ENCODE results near the gene TTC3. TPM values are rescaled to one million over a fixed set of nuclear protein-coding genes. Genes with fewer than 3 reads are reported as not detected.
A peak's percentile ranks its signal among the peaks of the same experiment; 100 is the strongest.

Gene TTC3
- total and polyA plus RNA-seq, 4 experiments from 2014 or later: 36.4 to 171 (median 136) TPM

DNA sequence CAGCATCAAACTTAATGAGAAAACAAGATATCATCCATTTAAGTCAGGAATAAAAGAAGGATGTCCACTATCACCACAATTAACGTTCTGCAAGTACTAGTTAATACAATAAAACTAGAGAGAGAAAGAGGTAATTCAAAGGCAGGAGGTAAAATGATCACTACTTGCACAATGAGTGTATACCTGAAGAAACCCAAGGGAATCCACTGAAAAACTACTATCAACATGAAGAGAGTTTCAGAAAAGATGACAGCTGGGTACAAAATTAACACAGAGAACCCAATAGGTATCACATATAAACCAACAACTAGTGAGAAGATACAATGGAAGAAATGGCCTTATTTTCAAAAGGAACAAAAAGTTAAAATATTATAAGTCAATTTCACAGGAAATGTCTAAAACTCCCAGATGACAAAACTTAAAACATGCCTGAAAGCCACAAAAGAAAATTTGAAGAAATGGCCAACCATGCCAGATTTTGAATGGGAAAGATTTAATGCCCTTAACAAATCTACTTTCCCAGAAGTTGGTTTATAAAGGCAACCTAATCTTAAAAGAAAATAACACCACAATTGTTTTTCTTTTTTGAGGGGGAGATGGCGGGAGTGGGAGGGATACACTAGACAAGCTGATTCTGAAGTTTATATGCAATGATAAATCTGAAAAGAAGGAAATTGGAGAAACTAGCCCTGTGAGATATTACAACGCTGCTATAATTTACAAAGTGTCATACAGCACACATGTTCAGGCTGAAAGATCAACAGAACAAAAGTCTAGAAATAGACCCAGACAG is 176.3 kb downstream of the TTC3 start:
- no peak overlapping the region for H3K27ac ChIP-seq (ENCODE audit: low read depth, low read length)
- ChIA-PET CTCF (ENCODE audit: partially characterized antibody) (no interaction called here), POLR2A (ENCODE audit: partially characterized antibody) (interaction anchor here (0.9 to 1.0 kb wide), 2 partner anchors 10 to 18 kb away, joined by 3 to 4 read pairs; partner anchors contain the start of gene VPS26C)
- intact Hi-C loops (cut with micrococcal nuclease): no loop called here
- Mint-ChIP-seq H3K36me3 (peaks cover 2 to 3% of the 10 kb centered on the region in 2 donors), H3K4me3 (peak overlapping the region in 1 of 8 donors; percentile 46), H3K27ac (peak overlapping the region in 2 of 7 donors; percentile 49 to 56), H3K27me3 (no peaks in the 10 kb centered on the region), H3K9me3 (no peaks in the 10 kb centered on the region), H3K4me1 (peaks cover 63 to 75% (median 69%) of the 10 kb centered on the region in 4 donors)
- H3K4me3 ChIP-seq (ENCODE audit: low read length in 2 of 2): no peak overlapping the region
- no peaks in the 10 kb centered on the region for H3K27me3 ChIP-seq (ENCODE audit: insufficient read depth, low read length)
- no peak for DNase-seq
- no peaks in the 10 kb centered on the region for H3K9me3 ChIP-seq (ENCODE audit: control insufficient read depth in 1 of 2, low read length in 2 of 2)
- peaks cover 37% of the 10 kb centered on the region for H3K4me1 ChIP-seq (ENCODE audit: insufficient read depth, low read length)
- H3K36me3 ChIP-seq (ENCODE audit: insufficient read depth, low read length): no peaks in the 10 kb centered on the region

DNA sequence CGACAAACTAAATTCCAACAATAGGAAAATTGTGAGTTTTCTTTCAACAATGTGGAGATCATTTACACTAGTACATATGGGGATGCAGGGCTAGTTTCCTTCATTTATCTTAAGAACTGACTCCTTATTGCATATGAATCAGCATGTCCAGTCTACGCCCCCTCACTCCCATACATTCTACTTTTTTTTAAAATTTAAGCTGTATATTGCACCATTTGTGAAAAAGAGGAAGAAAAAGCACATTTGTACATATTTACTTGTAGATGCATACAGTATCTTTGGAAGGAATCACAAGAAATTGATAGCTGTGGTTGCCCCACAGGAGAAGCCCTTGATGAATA is 178.2 kb downstream of the TTC3 start:
- H3K27me3 ChIP-seq (ENCODE audit: insufficient read depth, low read length): no peaks in the 10 kb centered on the region
- no peaks in the 10 kb centered on the region for H3K27me3 Mint-ChIP-seq
- POLR2A ChIA-PET (ENCODE audit: partially characterized antibody): no interaction called here
- H3K4me3 ChIP-seq (ENCODE audit: low read length in 2 of 2): no peak overlapping the region
- H3K27ac ChIP-seq (ENCODE audit: low read depth, low read length): no peak overlapping the region
- no peaks in the 10 kb centered on the region for H3K36me3 ChIP-seq (ENCODE audit: insufficient read depth, low read length)
- peaks cover 45 to 64% (median 54%) of the 10 kb centered on the region in 4 donors for H3K4me1 Mint-ChIP-seq
- no peaks in the 10 kb centered on the region for H3K9me3 ChIP-seq (ENCODE audit: control insufficient read depth in 1 of 2, low read length in 2 of 2)
- no peaks in the 10 kb centered on the region for H3K9me3 Mint-ChIP-seq
- CTCF ChIA-PET (ENCODE audit: partially characterized antibody): no interaction called here
- H3K36me3 Mint-ChIP-seq: peaks cover 0 to 2% of the 10 kb centered on the region in 2 donors
- intact Hi-C loops (cut with micrococcal nuclease): no loop called here
- no peak for DNase-seq
- no peak overlapping the region for H3K27ac Mint-ChIP-seq
- no peak overlapping the region for H3K4me3 Mint-ChIP-seq
- H3K4me1 ChIP-seq (ENCODE audit: insufficient read depth, low read length): peaks cover 18% of the 10 kb centered on the region

Other genes with a start within 250 kb of the TTC3 start
- gene HLCS, start 106.6 kb upstream of the TTC3 start, total RNA-seq: 10 to 100 TPM; 13.9 to 14.7 TPM
- gene HLCS, start 106.6 kb upstream of the TTC3 start, polyA plus RNA-seq: 1 to 10 TPM; 8.3 to 8.6 TPM
- gene RIPPLY3, start 66.6 kb upstream of the TTC3 start, total RNA-seq: not detected
- not detected for gene RIPPLY3, start 66.6 kb upstream of the TTC3 start, polyA plus RNA-seq
- 10 to 100 TPM; 17.2 to 19.7 TPM for gene PIGP, start 183 bp upstream of the TTC3 start, total RNA-seq
- 10 to 100 TPM; 31.4 to 31.5 TPM for gene PIGP, start 183 bp upstream of the TTC3 start, polyA plus RNA-seq
- 10 to 100 TPM; 76.0 to 79.7 TPM for gene VPS26C, start 194.1 kb downstream of the TTC3 start, total RNA-seq
- gene VPS26C, start 194.1 kb downstream of the TTC3 start, polyA plus RNA-seq: 100 to 1,000 TPM in 1 of 2 donors, 10 to 100 TPM in 1; 81.9 to 105 TPM